K562 (cell line): ENCODE results near the gene BCKDK. TPM values are rescaled to one million over a fixed set of nuclear protein-coding genes. Genes with fewer than 3 reads are reported as not detected.

ENCODE experiments used
- ATF3 ChIP-seq, 2 experiments: fragments of 450-650 bp in 1 of 2; sonication (generic) in 1 of 2; formaldehyde crosslinking in 1 of 2; IDR thresholded peaks in 1 of 2; conservative IDR thresholded peaks in 1 of 2; 2 replicates each; pipeline versions ENCODE4 v1.6.1 to v1.8.1; 2016 to 2023; ENCODE audit warnings: mild to moderate bottlenecking in 2 of 2, moderate library complexity in 2 of 2, inconsistent platforms in 1 of 2, missing genetic modification reagents in 1 of 2
- HDAC1 ChIP-seq, 2 experiments: fragments of 450-650 bp; IDR thresholded peaks; 2 replicates each; pipeline ENCODE4 v1.6.1; 2016 to 2017; ENCODE audit warnings: inconsistent platforms in 1 of 2, mild to moderate bottlenecking in 1 of 2, moderate library complexity in 1 of 2
- HMGN3 ChIP-seq: IDR thresholded peaks from 2 replicates; pipeline ENCODE4 v1.6.1; 2011; ENCODE audit warnings: borderline replicate concordance, low read depth, mild to moderate bottlenecking, mixed read lengths, low read length; ENCODE audit not compliant: insufficient read length; ENCODE audit errors: extremely low read depth
- KAT7 ChIP-seq: sonication (generic); formaldehyde crosslinking; IDR thresholded peaks from 2 replicates; pipeline ENCODE4 v1.8.0; 2022; ENCODE audit warnings: missing genetic modification reagents, mild to moderate bottlenecking, borderline replicate concordance
- POLR2B ChIP-seq: fragments of 450-650 bp; IDR thresholded peaks from 2 replicates; pipeline ENCODE4 v1.6.1; 2018; ENCODE audit warnings: low read depth; ENCODE audit not compliant: partially characterized antibody
- RBM25 ChIP-seq: fragments of 200-400 bp; formaldehyde crosslinking; IDR thresholded peaks from 2 replicates; pipeline ENCODE4 v1.6.1; 2018; ENCODE audit warnings: low read length, low read depth, moderate library complexity; ENCODE audit not compliant: severe bottlenecking
- SP1 ChIP-seq: sonication (generic); formaldehyde crosslinking; IDR thresholded peaks from 2 replicates; pipeline ENCODE4 v1.8.1; 2022; ENCODE audit warnings: mild to moderate bottlenecking, missing genetic modification reagents
- SPI1 ChIP-seq: IDR thresholded peaks from 2 replicates; pipeline ENCODE4 v1.6.1; 2011; ENCODE audit warnings: low read depth, low read length, control low read depth, borderline replicate concordance
- ZNF398 ChIP-seq: fragments of 250-450 bp; sonication (Bioruptor Pico); IDR thresholded peaks from 2 replicates; pipeline ENCODE4 v1.8.0; 2021; ENCODE audit warnings: moderate library complexity, mild to moderate bottlenecking, inconsistent platforms
- polyA plus RNA-seq, 8 experiments: library from polyadenylated mRNA; depleted of rRNA in 4 of 8; stranded (reverse) in 5 of 8; unstranded in 3 of 8; fragments of >200 nt; fragmentation: Nextera tagmentation in 2 of 8; fragmentation: Illumina TruSeq in 1 of 8; extraction: Ambion mirVana in 2 of 8; extraction: Trizol in 1 of 8; gene quantifications; 2 replicates each; pipeline versions ENCODE4 v1.2.1 to v1.2.3, GENCODE V29; 2011 to 2014; ENCODE audit warnings: inconsistent platforms in 1 of 8, missing spikeins in 1 of 8
- total RNA-seq, 7 experiments: library from RNA; depleted of rRNA in 6 of 7; stranded (reverse); fragments of >200 nt in 6 of 7; fragmentation: Illumina TruSeq in 2 of 7; extraction: Trizol in 2 of 7; gene quantifications; 2 replicates each; pipeline versions ENCODE4 v1.2.1 to v1.2.3, GENCODE V29; 2011 to 2021; ENCODE audit warnings: low replicate concordance in 1 of 7
- TF ChIP-seq, protein P1 (sequence below), 2 experiments: fragments of 450-650 bp; formaldehyde crosslinking in 1 of 2; IDR thresholded peaks; 2 replicates each; pipeline versions ENCODE4 v1.4.0 to v1.6.1; 2014 to 2020; ENCODE audit warnings: mild to moderate bottlenecking in 2 of 2, borderline replicate concordance in 1 of 2, low read depth in 1 of 2
- TF ChIP-seq, protein P2 (sequence below): fragments of 250-450 bp; sonication (Bioruptor Pico); IDR thresholded peaks from 2 replicates; pipeline ENCODE4 v1.4.0; 2020; ENCODE audit warnings: mild to moderate bottlenecking

Gene BCKDK
- total and polyA plus RNA-seq, 9 of the 15 experiments (the other 6 are each of a cell fraction or from before 2014, with no cell fraction given): 0.58 to 34.8 (median 13.1) TPM

GRCh38 chr16:31117384-31118222 lies 9.4 kb downstream of the BCKDK start, which contains the start of gene KAT8 (continued):
- TF ChIP-seq, protein P1, sequence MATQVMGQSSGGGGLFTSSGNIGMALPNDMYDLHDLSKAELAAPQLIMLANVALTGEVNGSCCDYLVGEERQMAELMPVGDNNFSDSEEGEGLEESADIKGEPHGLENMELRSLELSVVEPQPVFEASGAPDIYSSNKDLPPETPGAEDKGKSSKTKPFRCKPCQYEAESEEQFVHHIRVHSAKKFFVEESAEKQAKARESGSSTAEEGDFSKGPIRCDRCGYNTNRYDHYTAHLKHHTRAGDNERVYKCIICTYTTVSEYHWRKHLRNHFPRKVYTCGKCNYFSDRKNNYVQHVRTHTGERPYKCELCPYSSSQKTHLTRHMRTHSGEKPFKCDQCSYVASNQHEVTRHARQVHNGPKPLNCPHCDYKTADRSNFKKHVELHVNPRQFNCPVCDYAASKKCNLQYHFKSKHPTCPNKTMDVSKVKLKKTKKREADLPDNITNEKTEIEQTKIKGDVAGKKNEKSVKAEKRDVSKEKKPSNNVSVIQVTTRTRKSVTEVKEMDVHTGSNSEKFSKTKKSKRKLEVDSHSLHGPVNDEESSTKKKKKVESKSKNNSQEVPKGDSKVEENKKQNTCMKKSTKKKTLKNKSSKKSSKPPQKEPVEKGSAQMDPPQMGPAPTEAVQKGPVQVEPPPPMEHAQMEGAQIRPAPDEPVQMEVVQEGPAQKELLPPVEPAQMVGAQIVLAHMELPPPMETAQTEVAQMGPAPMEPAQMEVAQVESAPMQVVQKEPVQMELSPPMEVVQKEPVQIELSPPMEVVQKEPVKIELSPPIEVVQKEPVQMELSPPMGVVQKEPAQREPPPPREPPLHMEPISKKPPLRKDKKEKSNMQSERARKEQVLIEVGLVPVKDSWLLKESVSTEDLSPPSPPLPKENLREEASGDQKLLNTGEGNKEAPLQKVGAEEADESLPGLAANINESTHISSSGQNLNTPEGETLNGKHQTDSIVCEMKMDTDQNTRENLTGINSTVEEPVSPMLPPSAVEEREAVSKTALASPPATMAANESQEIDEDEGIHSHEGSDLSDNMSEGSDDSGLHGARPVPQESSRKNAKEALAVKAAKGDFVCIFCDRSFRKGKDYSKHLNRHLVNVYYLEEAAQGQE (IDR thresholded peaks at IDR 0.05; ENCODE audit: borderline replicate concordance): no peak
- TF ChIP-seq, protein P1 (CRISPR knock-in tag; IDR thresholded peaks at IDR 0.05; ENCODE audit: low read depth): peak; percentile 71; the same call in 1 of the 2 replicates
- TF ChIP-seq HMGN3: peak; percentile 76
- TF ChIP-seq ZNF398 (CRISPR knock-in tag): no peak
- TF ChIP-seq SPI1: peak; percentile 64
- TF ChIP-seq ATF3 (IDR thresholded peaks at IDR 0.05): peak; percentile 52
- no peak for TF ChIP-seq ATF3 (CRISPR knock-in tag; conservative IDR thresholded peaks at IDR 0.05)
- peak; percentile 86 for TF ChIP-seq SP1 (CRISPR knock-in tag)
- peak; percentile 68; the same call in 1 of the 2 replicates for TF ChIP-seq KAT7 (CRISPR knock-in tag)
- TF ChIP-seq RBM25: no peak
- peak; percentile 77 for TF ChIP-seq POLR2B
- TF ChIP-seq HDAC1 (IDR thresholded peaks at IDR 0.05): 0 out of 4 replicates have a peak, but pooled peaks of 1 of the 2 experiments have one; percentile 6
- TF ChIP-seq, protein P2, sequence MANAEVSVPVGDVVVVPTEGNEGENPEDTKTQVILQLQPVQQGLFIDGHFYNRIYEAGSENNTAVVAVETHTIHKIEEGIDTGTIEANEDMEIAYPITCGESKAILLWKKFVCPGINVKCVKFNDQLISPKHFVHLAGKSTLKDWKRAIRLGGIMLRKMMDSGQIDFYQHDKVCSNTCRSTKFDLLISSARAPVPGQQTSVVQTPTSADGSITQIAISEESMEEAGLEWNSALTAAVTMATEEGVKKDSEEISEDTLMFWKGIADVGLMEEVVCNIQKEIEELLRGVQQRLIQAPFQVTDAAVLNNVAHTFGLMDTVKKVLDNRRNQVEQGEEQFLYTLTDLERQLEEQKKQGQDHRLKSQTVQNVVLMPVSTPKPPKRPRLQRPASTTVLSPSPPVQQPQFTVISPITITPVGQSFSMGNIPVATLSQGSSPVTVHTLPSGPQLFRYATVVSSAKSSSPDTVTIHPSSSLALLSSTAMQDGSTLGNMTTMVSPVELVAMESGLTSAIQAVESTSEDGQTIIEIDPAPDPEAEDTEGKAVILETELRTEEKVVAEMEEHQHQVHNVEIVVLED (CRISPR knock-in tag): peak; percentile 77
